HepG2 (cell line): ENCODE data around the gene MFSD12. TPM values are rescaled to one million over a fixed set of nuclear protein-coding genes. Genes with fewer than 3 reads are reported as not detected.

Source experiments
- ATAC-seq: fragments of 200-7000 bp; cut with Tn5 transposase; 3 replicates; pipeline ENCODE4 v1.9.1; 2020; ENCODE audit warnings: mild to moderate bottlenecking, moderate library complexity
- BruUV-seq: library from RNA; stranded (reverse); fragments of 400-500 nt; replicated peaks from 2 replicates; lab custom pipeline; 2021; lab: Mats Ljungman, UMichigan
- CTCF ChIA-PET: fragments of 300-600 bp; formaldehyde crosslinking; extraction: SDS; loops from one replicate; lab custom pipeline; 2021; ENCODE audit warnings: low total read pairs, inconsistent platforms, low intra/inter-chr PET ratio; lab: Yijun Ruan, JAX
- POLR2A ChIA-PET: fragments of 350-600 bp; sonication (Branson Sonifier 250); formaldehyde crosslinking; loops from one replicate; lab custom pipeline; 2020; ENCODE audit warnings: antibody characterized with exemption, inconsistent platforms; lab: Yijun Ruan, JAX
- DNase-seq: peaks from one replicate; pipeline ENCODE4 v3.0.0-alpha.2; 2015; ENCODE audit warnings: low spot score
- FAIRE-seq: peaks from 3 replicates; lab custom pipeline; 2011; peaks lifted over from hg19 to GRCh38; lab: Jason Lieb, UNC
- H2AFZ ChIP-seq: one replicate; pipeline ENCODE4 v1.6.1; 2011; ENCODE audit warnings: low read length, inconsistent platforms
- H3K27ac ChIP-seq: fragments of 300-600 bp; 3 replicates; pipeline ENCODE4 v1.8.0; 2011; ENCODE audit warnings: mixed run types, mild to moderate bottlenecking, mixed read lengths, low read length, inconsistent platforms; ENCODE audit not compliant: insufficient read depth; ENCODE audit errors: extremely low read length
- H3K27me3 ChIP-seq, 2 experiments: fragments of 200-600 bp in 1 of 2; 2 replicates in 1 of 2; 3 replicates in 1 of 2; pipeline versions ENCODE4 v1.6.0 to v1.8.0; 2011; ENCODE audit warnings: low read length in 2 of 2, mild to moderate bottlenecking in 2 of 2, moderate library complexity in 2 of 2, inconsistent platforms in 1 of 2; ENCODE audit not compliant: insufficient read depth in 2 of 2, control insufficient read depth in 1 of 2
- H3K36me3 ChIP-seq, 2 experiments: fragments of 200-600 bp in 1 of 2; replicated peaks in 1 of 2; 2 replicates in 1 of 2; 3 replicates in 1 of 2; pipeline versions ENCODE4 v1.5.1 to v1.8.0; 2011; ENCODE audit warnings: low read length in 2 of 2, inconsistent platforms in 1 of 2; ENCODE audit not compliant: insufficient read depth in 2 of 2, control insufficient read depth in 1 of 2
- H3K4me1 ChIP-seq: 2 replicates; pipeline ENCODE4 v1.5.1; 2012; ENCODE audit warnings: low read length, inconsistent platforms; ENCODE audit not compliant: insufficient read depth
- H3K4me2 ChIP-seq: 2 replicates; pipeline ENCODE4 v1.6.0; 2011; ENCODE audit warnings: low read depth, low read length, inconsistent platforms
- H3K4me3 ChIP-seq, 3 experiments: fragments of 200-600 bp in 1 of 3; sonication (generic), shearing (Covaris generic) in 1 of 3; replicated peaks in 1 of 3; 2 replicates each; pipeline ENCODE4 v1.5.1; 2011 to 2016; ENCODE audit warnings: low read length in 3 of 3, inconsistent platforms in 2 of 3, low read depth in 2 of 3, mild to moderate bottlenecking in 2 of 3, control low read depth in 1 of 3, mixed read lengths in 1 of 3; ENCODE audit not compliant: insufficient read depth in 1 of 3
- H3K79me2 ChIP-seq: one replicate; pipeline ENCODE4 v1.6.1; 2011; ENCODE audit warnings: low read length, inconsistent platforms; ENCODE audit not compliant: insufficient read depth
- H3K9ac ChIP-seq: 2 replicates; pipeline ENCODE4 v1.6.0; 2011; ENCODE audit warnings: mild to moderate bottlenecking, low read depth, low read length, inconsistent platforms; ENCODE audit not compliant: insufficient read depth
- H3K9me3 ChIP-seq: 2 replicates; pipeline ENCODE4 v1.5.1; 2012; ENCODE audit warnings: mild to moderate bottlenecking, low read length
- H4K20me1 ChIP-seq: 2 replicates; pipeline ENCODE4 v1.6.0; 2011; ENCODE audit warnings: inconsistent platforms, mild to moderate bottlenecking, low read length, moderate library complexity; ENCODE audit not compliant: insufficient read depth
- HNRNPL ChIP-seq: fragments of 200-400 bp; formaldehyde crosslinking; IDR thresholded peaks from 2 replicates; pipeline ENCODE4 v1.6.1; 2017; ENCODE audit warnings: mild to moderate bottlenecking, low read depth, low read length
- IRF9 ChIP-seq: sonication (generic); formaldehyde crosslinking; IDR thresholded peaks from 2 replicates; pipeline ENCODE4 v1.8.0; 2022; ENCODE audit warnings: missing genetic modification reagents, mild to moderate bottlenecking, borderline replicate concordance
- MXI1 ChIP-seq: IDR thresholded peaks from 3 replicates; pipeline ENCODE4 v1.6.1; 2012; ENCODE audit warnings: low read depth, low read length, inconsistent platforms, borderline replicate concordance
- RCOR2 ChIP-seq: IDR thresholded peaks from 2 replicates; pipeline ENCODE4 v1.6.1; 2016; ENCODE audit warnings: missing biosample characterization, missing genetic modification reagents
- SALL1 ChIP-seq: sonication (generic); formaldehyde crosslinking; IDR thresholded peaks from 2 replicates; pipeline ENCODE4 v1.8.0; 2022; ENCODE audit warnings: mild to moderate bottlenecking, missing genetic modification reagents
- ZFY ChIP-seq: sonication (generic); formaldehyde crosslinking; IDR thresholded peaks from 2 replicates; pipeline ENCODE4 v1.4.0; 2020; ENCODE audit warnings: missing genetic modification reagents
- ZNF101 ChIP-seq: sonication (generic); formaldehyde crosslinking; IDR thresholded peaks from 2 replicates; pipeline ENCODE4 v1.4.0; 2020; ENCODE audit warnings: mild to moderate bottlenecking, low read depth, missing genetic modification reagents, borderline replicate concordance
- WGBS: methylation state at CpG from one replicate; pipeline ENCODE4 v1.1.6; 2017; ENCODE audit warnings: low lambda C conversion rate; 5-methylcytosine and 5-hydroxymethylcytosine counted together
- in situ Hi-C: cut with HindIII; loops from 2 replicates; pipeline ENCODE4 v1.10.0; 2017; ENCODE audit warnings: low pct_unique_long_range_greater_than_20kb; ENCODE audit not compliant: extremely low pct_ligation_motif_present
- intact Hi-C: fragments of 100-400 bp; cut with micrococcal nuclease; formaldehyde crosslinking; loops from one replicate; pipeline ENCODE4 v1.10.0; 2022; ENCODE audit not compliant: unreplicated experiment
- polyA plus RNA-seq, 8 experiments: library from polyadenylated mRNA; depleted of rRNA in 3 of 8; stranded (reverse) in 7 of 8; unstranded in 1 of 8; fragments of >200 nt; fragmentation: Illumina TruSeq in 4 of 8; extraction: Trizol in 4 of 8; gene quantifications; 2 replicates each; pipeline versions ENCODE4 v1.2.1 to v1.2.3, GENCODE V29; 2011 to 2016; ENCODE audit warnings: low read depth in 4 of 8, missing spikeins in 1 of 8, mixed read lengths in 1 of 8; ENCODE audit not compliant: insufficient read depth in 1 of 8
- total RNA-seq, 5 experiments: library from RNA; depleted of rRNA; stranded (reverse); fragments of >200 nt; fragmentation: Illumina TruSeq; extraction: Trizol; gene quantifications; 2 replicates each; pipeline ENCODE4 v1.2.3, GENCODE V29; 2016; ENCODE audit warnings: low read depth in 1 of 5
- TF ChIP-seq, protein P1 (sequence below): sonication (generic); formaldehyde crosslinking; IDR thresholded peaks from 2 replicates; pipeline ENCODE4 v1.9.0; 2022; ENCODE audit warnings: low read depth, missing genetic modification reagents

The MFSD12 gene
- total and polyA plus RNA-seq, 2 of the 13 experiments (the other 11 are each of a cell fraction or from before 2014, with no cell fraction given) = 27.2 to 29.1 TPM

- Histone ChIP-seq H4K20me1 (no peaks in the 10 kb centered on the region), H3K27ac (no peak overlapping the region)
- ChIA-PET POLR2A (no interaction called here), CTCF (no interaction called here)
- in situ Hi-C loops = no loop called here
- TF ChIP-seq MXI1 (no peak), RCOR2 (CRISPR knock-in tag) (no peak), IRF9 (CRISPR knock-in tag) (no peak), ZNF101 (no peak), HNRNPL (peak; percentile 73), SALL1 (CRISPR knock-in tag) (0 out of 2 replicates have a peak, but pooled peaks have one; percentile 10), ZFY (no peak)
- TF ChIP-seq, protein P1, sequence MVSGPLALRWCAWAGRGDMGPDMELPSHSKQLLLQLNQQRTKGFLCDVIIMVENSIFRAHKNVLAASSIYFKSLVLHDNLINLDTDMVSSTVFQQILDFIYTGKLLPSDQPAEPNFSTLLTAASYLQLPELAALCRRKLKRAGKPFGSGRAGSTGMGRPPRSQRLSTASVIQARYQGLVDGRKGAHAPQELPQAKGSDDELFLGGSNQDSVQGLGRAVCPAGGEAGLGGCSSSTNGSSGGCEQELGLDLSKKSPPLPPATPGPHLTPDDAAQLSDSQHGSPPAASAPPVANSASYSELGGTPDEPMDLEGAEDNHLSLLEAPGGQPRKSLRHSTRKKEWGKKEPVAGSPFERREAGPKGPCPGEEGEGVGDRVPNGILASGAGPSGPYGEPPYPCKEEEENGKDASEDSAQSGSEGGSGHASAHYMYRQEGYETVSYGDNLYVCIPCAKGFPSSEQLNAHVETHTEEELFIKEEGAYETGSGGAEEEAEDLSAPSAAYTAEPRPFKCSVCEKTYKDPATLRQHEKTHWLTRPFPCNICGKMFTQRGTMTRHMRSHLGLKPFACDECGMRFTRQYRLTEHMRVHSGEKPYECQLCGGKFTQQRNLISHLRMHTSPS = 0 out of 2 replicates have a peak, but pooled peaks have one; percentile 47
- TF ChIP-seq, all 625 proteins: peak for 3
- peak; percentile 53 for ATAC-seq
- H3K9ac ChIP-seq = no peak overlapping the region
- DNase-seq = no peak
- peak overlapping the region; percentile 37 to 59 (median 49); a peak in 5 of 6 replicates for H3K4me3 ChIP-seq
- no peak for FAIRE-seq
- intact Hi-C loops = no loop called here
- H3K4me1 ChIP-seq = peaks cover 48% of the 10 kb centered on the region
- 0 out of 5 replicates have a peak, but pooled peaks cover 0 to 2% of the 10 kb centered on the region in 2 experiments for H3K36me3 ChIP-seq
- no TSS peak for BruUV-seq
- 50% methylated on average over 1 of the region's 35 CpGs for WGBS
- no peaks in the 10 kb centered on the region for H3K9me3 ChIP-seq
- H2AFZ ChIP-seq = no peak overlapping the region
- no peaks in the 10 kb centered on the region for H3K79me2 ChIP-seq
- H3K4me2 ChIP-seq = peak overlapping the region; percentile 77
- H3K27me3 ChIP-seq = peaks cover 0 to 29% of the 10 kb centered on the region in 2 experiments; a peak in 2 of 5 replicates
Observed at GRCh38 chr19:3606174-3606689, 48.8 kb upstream of the MFSD12 start.
